ENCODE results near the gene DTX1. TPM values are rescaled to one million over a fixed set of nuclear protein-coding genes. Genes with fewer than 3 reads are reported as not detected.

Gene DTX1
- total RNA-seq, 2 experiments from 2014 or later = 3.1 to 3.3 TPM

GRCh38 chr12:113052326-113052725 lies 4.2 kb upstream of the DTX1 start:
- CTCF ChIA-PET = no interaction called here
- POLR2A ChIA-PET = no interaction called here

DNA sequence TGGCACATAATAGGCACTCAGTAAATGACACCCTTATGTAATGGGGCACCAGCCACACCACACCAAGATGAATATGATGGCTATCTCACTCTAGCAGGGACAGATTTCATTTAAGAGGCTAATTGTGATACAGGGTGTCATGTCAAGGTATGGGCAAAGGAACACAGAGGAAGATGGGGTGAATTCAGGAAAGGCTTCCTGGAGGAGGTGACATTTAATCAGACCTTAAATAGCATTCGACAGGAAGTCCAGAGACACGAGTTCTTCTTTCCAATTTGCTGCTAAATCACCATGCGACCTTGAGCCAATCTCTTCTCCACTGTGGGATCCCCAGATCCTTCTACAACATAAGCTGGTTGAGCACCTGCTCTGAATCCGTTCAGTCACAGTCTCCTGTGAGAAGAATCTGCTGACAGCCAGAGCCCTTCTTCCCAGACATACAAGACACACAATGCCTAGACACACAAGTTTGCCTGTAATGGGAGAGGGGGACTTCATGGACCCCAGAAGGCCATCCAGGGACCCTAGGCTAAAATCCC lies 1.5 kb upstream of the DTX1 start:
- ChIA-PET CTCF (interaction anchor here (0.7 to 1.0 kb wide), 2 partner anchors 16 to 73 kb away, joined by 3 read pairs; no protein-coding TSS in a partner anchor), POLR2A (interaction anchor here (0.7 kb wide), 1 partner anchor 122 kb away, joined by 6 read pairs; no protein-coding TSS in a partner anchor)

DNA sequence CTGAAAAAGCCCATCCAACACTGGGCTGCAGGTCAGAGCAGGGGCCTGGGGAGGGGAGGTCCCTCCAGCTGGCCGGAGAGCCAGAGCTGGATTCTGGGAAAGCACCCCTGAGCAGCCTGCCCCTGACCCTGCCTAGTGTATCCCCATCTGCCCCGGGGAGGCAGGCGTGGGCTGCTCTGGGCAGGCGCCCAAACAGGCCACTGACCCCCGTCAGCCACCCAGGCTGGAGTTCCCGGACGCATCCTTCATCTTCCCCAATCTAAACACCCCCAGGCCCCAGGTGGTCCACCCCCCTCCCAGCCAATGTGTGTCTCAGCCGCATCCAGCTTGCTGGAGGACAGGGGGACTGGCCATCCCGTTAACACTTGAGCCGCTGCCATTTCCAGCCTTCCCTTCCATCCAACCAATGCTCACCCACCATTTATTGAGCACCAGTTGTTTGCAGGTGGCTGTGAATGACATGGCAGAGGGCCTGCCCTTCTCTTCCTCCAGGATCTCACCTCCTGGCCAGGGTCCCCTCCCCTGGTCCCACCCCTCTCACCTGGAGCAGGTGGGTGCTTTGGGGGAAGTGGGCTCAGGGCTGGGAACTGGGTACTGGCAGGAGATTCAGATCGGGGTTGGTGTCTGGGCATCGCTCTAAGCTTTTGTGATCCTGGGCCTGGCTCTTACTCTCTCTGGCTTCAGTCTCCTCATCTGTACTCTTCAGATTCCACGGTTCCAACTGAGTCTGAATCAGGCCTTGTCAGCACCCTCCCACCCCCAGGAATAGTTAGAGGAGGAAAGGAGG lies 743 bp upstream of the DTX1 start:
- ChIA-PET POLR2A (no interaction called here), CTCF (interaction anchor here (1.0 kb wide), 1 partner anchor 15 kb away, joined by 3 read pairs; no protein-coding TSS in a partner anchor)

DNA sequence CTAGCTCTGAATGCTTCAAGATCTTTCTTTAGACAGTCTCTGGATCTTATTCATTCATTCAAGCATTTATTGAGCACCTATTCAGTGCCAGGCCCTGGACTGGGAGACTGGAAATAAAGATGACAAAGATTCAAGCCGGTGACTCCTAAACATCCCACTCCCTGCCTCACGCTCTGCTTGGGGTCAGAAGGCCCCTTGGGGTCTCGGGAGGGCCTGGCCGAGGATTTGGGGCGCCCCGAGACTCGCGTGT lies 224 bp upstream of the DTX1 start:
- ChIA-PET CTCF (no interaction called here), POLR2A (no interaction called here)

DNA sequence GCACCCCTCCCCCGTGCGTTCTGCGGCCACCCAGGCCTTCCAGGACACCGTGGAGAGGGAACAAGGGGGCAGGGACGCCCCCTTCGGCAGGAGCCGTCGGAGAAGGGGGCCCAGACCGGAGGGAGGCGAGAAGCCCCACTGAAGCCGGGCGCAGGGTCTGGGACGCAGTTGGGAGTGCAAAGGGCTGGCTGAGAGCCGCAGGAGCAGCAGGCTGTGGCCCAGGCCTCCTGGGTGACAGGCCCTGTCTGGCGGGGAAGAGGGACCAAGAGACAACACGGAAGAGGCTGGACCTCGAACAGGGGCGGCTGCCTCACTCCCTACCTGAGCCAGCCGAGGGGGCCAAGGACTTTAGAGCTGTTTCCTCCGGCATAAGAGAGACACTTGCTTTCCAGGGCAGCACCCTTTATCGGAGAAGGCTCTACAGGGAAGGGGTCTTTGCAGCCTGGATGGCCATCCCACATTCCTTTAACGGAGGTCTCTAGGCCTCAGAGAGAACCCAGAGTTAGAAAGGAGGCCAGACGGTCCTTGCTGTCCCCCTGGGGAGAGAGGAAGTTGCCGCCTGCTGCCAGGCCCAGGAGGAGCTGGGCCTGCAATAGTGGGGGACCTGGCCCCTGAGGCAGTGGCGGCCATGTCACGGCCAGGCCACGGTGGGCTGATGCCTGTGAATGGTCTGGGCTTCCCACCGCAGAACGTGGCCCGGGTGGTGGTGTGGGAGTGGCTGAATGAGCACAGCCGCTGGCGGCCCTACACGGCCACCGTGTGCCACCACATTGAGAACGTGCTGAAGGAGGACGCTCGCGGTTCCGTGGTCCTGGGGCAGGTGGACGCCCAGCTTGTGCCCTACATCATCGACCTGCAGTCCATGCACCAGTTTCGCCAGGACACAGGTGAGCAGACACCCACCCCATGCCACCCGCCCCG lies 1.3 kb downstream of the DTX1 start:
- CTCF ChIA-PET = interaction anchor here (1.1 kb wide), 1 partner anchor 65 kb away, joined by 3 read pairs; no protein-coding TSS in a partner anchor
- POLR2A ChIA-PET = no interaction called here

DNA sequence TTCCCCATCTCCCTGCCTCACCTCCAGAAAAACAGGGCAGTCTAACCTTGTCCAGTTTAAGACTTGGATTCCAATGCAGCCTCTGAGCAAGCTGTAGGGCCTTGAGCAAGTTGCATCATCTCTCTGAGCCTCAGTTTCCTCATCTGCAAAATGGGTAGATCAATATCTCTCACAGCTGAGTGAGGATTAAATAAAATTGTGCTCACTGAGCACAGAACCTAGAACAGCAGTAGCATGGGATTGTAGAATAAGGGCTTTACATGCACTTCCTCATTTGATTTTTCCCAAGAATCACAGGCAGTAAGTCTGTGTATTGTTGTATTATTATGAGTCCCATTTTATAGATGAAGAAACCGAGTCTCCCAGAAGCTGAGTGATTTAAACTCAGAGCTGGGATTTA lies 2.0 kb downstream of the DTX1 start:
- ChIA-PET POLR2A (no interaction called here), CTCF (interaction anchor here (1.1 kb wide), 1 partner anchor 66 kb away, joined by 3 read pairs; no protein-coding TSS in a partner anchor)

- POLR2A ChIA-PET = no interaction called here
- CTCF ChIA-PET = no interaction called here
Observed at GRCh38 chr12:113059071-113059595, 2.6 kb downstream of the DTX1 start.

GRCh38 chr12:113060336-113060960 lies 3.9 kb downstream of the DTX1 start:
- CTCF ChIA-PET = interaction anchor here (1.6 kb wide), 1 partner anchor 10 kb away, joined by 3 read pairs; no protein-coding TSS in a partner anchor

GRCh38 chr12:113061061-113061694 lies 4.6 kb downstream of the DTX1 start:
- POLR2A ChIA-PET = interaction anchor here (0.6 kb wide), 1 partner anchor 47 kb away, joined by 4 read pairs; no protein-coding TSS in a partner anchor

More at GRCh38 chr12:113060336-113060960, 3.9 kb downstream of the DTX1 start:
- POLR2A ChIA-PET = no interaction called here

DNA sequence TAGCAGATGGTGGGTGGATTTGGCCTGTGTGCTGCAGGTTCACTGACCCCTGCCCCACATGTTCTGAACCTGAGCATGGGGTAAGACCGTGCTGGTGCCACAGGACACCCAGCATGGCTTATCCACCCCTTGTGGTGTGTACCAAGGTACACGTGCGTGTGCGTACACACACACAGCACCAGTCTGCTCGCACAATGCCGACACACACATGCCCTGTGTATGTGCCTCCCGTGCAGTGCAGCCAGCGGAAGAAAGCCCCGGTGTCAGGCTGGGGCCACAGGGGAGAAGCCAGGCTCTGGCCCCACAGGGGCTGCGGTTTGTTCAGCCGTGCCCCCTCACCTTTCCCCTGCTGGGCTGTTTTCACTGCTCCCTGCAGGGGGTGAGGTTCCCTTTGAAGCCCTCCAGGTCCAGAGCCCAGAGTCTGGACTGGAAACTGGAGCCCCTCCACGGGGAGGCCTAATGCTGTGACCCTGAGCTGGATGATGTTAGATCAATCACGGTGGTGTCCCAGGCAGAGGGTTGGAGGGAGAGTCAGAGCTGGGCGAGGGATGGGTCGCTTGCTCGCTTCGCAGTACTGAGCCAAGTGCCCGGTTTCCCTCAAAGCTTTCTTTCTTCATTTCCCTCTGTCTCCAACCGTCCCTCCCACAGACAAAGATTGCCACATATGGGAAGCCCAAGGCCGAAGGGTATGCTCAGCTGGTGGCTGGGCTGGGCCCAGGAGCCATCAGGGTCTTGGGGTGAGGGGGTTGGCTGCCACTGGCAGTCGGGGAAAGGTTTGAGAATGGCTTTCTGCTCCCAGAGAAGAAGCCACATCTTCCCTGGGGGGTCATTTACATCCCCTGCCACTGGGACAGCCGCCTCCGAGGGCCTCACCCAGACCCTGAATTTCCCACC lies 6.2 kb downstream of the DTX1 start:
- CTCF ChIA-PET = interaction anchor here (0.6 to 1.8 kb wide), 6 partner anchors 10 to 112 kb away, joined by 3 to 6 read pairs (median 3); no protein-coding TSS in a partner anchor
- POLR2A ChIA-PET = no interaction called here

More at GRCh38 chr12:113061061-113061694, 4.6 kb downstream of the DTX1 start:
- CTCF ChIA-PET = interaction anchor here (1.2 to 1.6 kb wide), 2 partner anchors 10 to 92 kb away, joined by 3 read pairs; no protein-coding TSS in a partner anchor

- POLR2A ChIA-PET = no interaction called here
- CTCF ChIA-PET = interaction anchor here (1.1 to 1.8 kb wide), 3 partner anchors 35 to 111 kb away, joined by 3 to 6 read pairs (median 3); no protein-coding TSS in a partner anchor
Observed at GRCh38 chr12:113063396-113064350, 7.1 kb downstream of the DTX1 start.

- CTCF ChIA-PET = interaction anchor here (1.1 kb wide), 1 partner anchor 110 kb away, joined by 3 read pairs; no protein-coding TSS in a partner anchor
Observed at GRCh38 chr12:113064395-113065125, 8.0 kb downstream of the DTX1 start.

GRCh38 chr12:113065126-113066007 lies 8.8 kb downstream of the DTX1 start:
- POLR2A ChIA-PET = no interaction called here
- CTCF ChIA-PET = interaction anchor here (0.9 to 1.2 kb wide), 2 partner anchors 17 to 72 kb away, joined by 3 read pairs; no protein-coding TSS in a partner anchor

More at GRCh38 chr12:113064395-113065125, 8.0 kb downstream of the DTX1 start:
- POLR2A ChIA-PET = no interaction called here

DNA sequence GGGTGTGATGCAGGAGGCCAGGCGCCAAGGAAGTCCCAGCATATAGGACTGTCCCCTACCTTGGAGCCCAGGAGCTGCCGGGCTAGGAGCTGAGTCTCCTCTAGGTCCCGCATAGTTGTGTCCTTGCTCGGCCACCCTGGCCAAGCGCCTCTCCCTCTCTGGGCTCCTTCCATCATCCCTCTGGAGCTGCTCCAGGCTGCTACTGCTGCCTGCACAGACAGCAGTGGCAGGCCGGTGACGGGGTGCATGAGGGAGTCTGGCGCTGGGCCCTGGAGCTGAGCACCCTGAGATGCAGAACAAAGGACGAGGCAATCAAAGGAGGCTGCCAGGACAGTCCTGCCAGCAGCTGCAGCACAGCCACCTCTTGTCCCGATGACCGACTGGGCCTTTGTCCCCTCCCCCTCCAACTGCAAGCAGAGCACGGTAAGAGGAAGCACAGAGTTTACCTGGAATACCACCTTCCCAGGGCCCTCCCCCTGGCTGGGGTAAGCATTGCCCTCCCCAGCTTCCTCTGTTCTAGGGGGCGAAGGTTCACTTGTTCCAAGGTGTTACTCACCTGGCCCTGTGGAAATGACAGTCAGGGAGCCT lies 10.4 kb downstream of the DTX1 start:
- ChIA-PET POLR2A (no interaction called here), CTCF (interaction anchor here (0.7 to 1.2 kb wide), 2 partner anchors 25 to 74 kb away, joined by 3 read pairs; no protein-coding TSS in a partner anchor)
